Stimulated activated CD4-positive, alpha-beta T cell treated with anti-CD3 and anti-CD28 coated beads, Interleukin-12 subunit alpha, Interleukin-12 subunit beta, amount 100 ng/mL, for 48 hours (primary cell): Measurements from ENCODE around the gene MXRA8.

ENCODE experiments used
- DNase-seq, 3 donors: peaks; one replicate each; pipeline ENCODE4 v3.0.0-alpha.2; 2020; ENCODE audit warnings: low read depth in 2 of 3, low spot score in 1 of 3

MXRA8 gene

DNA sequence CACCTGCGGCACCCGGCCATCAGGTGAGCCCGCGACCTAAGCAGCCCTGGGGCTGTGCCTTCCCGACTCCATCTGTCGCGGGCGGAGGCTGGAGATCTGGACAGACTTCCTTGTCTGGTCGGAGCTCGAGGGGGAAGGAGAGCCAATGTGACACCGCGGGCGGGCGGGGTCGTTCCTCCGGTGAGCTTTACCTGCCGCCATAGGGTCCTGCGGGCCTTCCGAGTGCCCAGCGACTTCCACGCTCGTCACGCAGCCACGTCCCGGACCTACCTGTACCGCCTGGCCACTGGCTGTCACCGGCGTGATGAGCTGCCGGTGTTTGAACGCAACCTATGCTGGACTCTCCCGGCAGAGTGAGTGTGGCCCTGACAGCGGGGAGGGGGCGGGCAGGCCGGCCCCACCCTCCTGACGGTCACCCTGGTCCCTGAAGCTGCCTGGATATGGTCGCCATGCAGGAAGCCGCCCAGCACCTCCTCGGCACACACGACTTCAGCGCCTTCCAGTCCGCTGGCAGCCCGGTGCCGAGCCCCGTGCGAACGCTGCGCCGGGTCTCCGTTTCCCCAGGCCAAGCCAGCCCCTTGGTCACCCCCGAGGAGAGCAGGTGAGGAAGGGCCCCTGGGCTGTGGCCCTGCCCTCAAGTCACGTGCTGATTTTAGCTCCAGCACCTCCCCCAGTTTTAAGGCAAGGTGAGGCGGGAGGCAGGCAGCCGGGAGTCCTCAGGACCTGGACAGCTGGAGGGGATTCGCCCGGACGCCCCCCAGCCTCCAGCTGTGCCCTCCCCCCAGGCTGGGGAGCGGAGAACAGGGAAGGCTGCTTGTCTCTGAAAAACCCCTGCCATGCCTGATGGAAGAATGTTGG is 48.9 kb downstream of the MXRA8 start:
- peak in 1 of 3 donors; percentile 19 for DNase-seq

DNA sequence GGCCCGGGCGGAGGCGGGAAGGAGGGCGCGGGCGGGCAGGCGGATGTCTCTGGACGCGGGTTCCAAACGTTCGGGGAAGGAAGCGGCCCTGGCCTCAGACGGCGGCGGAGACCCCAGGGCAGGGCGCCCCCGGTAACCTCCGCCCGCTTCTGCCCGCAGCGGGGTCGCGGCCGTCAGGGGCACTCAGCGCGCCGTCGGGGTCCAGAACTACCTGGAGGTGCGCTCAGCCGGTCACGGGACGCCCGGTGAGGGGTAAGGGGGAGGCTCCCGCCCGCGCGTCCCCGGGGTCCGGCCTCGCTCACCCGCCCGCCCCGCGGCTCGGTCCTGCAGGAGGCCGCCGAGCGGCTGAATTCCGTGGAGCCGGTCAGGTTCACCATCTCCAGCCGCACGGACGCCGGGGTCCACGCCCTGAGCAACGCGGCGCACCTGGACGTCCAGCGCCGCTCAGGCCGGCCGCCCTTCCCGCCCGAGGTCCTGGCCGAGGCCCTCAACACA is 49.6 kb downstream of the MXRA8 start:
- DNase-seq = no peak

DNA sequence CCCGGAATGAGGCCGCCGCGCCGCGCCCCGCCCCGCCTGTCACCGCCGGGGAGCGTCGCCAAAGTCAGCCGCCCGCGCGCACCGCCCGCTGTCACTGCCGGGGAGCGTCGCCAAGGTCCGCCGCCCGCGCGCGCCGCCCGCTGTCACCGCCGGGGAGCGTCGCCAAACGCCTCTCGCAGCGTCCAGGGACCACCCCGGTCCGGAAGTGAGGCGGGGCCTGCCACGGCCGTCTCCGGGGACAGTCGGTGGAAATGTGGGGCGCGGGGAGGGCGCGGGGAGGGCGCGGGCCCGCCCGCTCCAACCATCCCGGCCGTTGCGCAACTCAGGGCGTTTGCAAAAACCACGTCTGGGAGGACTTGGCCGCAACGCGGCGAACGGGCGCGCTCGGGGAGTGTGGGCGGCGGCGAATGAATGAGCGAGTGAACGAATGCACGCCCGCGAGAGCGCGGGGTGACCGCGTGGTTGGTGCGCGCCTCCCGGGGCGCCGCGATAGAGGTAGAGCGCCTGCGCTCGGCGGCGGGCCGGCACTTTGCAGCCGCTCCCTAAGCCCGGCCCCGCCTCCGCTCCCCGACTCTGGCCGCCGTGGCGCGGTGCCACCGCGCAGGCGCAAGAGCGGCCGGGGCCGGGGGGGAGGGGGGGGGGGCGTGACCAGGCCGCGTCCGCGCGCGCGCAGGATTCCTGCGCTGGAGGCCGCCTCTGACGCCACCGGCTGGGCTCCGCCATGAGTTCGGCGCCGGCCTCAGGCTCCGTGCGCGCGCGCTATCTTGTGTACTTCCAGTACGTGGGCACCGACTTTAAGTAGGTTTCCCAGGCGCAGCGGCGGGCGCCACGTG is 50.2 kb downstream of the MXRA8 start, which contains the start of the genes ACAP3 and PUSL1:
TSS of gene ACAP3 (minus strand) at position 8 of the 833 bp plus-strand sequence. CDS start 115 bp downstream, outside the sequence.
TSS of gene PUSL1 (plus strand) at position 675 of the 833 bp plus-strand sequence. CDS start at position 722, 47 bp downstream.
- peak; percentile 74 to 85 (median 85) for DNase-seq

DNA sequence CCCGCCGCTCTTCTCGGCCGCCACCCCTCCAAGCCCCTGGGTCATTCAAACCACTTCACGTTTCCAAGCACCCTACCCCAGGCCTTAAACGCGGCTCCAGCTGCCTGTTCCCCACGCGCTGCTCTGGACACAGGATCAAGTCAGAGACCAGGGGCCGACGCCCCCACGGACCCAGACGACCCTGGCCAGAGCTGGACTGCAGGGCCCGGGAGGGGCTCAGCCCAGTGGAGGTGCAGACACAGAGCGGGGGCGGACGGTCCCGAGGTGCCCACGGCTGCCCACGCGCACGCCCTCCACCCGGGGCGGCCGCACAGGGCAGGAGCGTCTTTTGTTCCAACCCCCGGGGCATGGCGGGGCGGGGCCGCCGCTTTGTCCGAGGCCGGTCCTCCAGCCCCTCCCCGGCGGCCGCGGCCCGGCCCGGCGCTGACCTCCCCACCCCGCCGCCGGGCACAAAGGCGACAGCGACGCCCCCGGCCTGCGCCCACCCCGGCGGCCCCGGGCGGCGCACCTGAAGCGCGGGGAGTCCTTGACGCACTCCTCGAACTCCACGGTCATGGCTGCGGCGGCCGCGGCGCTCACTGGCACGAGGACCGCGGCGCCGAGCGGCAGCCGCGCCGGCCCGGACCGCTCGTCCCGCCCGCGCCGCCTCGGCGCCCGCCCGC is 51.0 kb downstream of the MXRA8 start:
- peak in 1 of 3 donors; percentile 14 for DNase-seq

DNA sequence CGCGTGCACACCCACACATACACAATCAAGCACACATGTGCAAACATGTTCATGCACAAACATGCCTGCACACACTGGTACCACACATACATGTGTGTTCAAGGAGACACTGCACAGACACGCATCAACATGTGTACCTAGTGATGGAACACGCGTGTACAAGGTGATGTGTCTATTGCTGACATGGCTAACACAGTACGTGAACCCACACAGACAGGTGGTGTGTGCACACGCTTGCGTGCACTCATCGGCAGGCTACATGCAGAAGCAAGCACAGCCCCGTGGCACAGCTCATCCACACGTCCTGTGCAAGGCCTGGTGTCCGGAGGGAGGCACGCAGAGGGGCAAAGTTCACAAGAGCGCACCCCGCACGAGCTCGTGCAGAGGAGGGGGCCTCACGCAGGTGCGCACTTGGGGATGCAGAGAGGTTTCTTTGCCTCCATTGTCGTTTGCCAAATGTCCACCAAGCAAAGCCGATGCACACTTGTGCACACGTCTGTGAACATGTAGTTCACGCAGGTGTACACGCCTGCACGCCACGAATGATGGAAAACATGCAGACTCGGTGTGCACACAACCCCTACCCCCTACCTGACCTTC is 51.6 kb downstream of the MXRA8 start:
- no peak for DNase-seq

DNA sequence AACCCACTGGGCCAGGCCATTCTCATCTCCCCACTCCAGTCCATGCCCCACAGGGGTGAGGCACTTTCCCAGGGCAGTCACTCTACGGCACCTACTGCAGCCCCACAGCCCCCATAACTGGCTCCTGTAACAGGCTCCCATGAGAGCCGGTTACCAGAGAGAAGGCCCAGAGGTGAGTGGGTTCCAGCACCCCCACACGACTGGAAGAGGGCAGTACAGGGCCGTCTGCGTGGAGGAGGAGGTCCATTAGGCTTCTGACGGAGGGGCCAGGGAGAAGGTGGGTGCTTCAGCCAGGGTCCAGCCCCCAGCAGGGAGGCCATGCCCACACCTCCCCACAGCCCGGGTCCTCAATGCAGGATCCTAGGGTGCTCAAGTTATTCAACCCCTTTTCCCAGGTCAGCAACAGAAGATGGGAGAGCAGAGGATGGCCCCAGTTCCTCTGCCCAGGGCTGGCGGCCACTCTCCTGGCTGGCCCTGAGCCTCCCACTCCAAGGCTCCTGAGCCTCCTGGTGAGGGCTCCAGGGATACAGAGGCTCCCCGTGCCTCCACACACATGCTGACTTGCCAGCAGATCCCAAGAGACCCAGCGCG is 52.2 kb downstream of the MXRA8 start:
- DNase-seq = no peak

DNA sequence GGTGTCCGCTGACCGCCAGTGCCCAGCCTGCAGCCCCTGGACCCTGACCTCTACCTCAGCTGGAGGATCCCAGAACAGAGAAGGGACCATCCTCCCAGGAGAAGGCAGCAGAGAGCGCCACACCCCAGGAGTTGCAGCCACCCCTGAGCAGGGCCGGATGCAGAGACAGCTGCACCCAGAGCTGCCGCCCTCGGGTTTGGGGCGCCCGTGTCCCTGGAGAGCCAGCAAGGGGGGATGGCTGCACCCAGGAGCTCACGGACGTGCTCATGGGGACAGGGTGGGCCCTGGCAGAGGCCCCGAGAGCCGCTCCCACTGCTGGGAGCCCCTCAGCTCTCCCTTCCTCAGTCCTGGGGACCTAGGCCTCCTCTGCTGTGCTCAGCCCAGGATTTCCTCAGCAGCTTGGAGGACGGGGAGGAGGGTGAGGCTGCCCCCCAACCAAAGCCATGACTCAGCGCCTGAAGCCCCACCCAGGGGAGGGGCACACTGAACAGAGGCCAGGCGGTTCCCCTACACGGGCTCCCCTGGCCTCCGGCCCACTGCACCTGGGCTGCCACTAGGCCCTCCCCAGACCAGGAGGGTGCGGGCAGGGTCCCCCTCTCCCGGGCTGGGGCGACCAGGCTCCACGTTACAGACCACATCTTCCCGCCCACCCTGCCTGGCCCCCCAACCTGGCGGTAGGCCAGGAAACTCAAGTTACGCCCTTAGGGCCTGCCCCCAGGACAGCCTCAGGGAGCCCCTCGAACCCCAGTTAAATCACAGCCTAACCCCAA is 52.9 kb downstream of the MXRA8 start:
- DNase-seq = peak in 1 of 3 donors; percentile 23

DNA sequence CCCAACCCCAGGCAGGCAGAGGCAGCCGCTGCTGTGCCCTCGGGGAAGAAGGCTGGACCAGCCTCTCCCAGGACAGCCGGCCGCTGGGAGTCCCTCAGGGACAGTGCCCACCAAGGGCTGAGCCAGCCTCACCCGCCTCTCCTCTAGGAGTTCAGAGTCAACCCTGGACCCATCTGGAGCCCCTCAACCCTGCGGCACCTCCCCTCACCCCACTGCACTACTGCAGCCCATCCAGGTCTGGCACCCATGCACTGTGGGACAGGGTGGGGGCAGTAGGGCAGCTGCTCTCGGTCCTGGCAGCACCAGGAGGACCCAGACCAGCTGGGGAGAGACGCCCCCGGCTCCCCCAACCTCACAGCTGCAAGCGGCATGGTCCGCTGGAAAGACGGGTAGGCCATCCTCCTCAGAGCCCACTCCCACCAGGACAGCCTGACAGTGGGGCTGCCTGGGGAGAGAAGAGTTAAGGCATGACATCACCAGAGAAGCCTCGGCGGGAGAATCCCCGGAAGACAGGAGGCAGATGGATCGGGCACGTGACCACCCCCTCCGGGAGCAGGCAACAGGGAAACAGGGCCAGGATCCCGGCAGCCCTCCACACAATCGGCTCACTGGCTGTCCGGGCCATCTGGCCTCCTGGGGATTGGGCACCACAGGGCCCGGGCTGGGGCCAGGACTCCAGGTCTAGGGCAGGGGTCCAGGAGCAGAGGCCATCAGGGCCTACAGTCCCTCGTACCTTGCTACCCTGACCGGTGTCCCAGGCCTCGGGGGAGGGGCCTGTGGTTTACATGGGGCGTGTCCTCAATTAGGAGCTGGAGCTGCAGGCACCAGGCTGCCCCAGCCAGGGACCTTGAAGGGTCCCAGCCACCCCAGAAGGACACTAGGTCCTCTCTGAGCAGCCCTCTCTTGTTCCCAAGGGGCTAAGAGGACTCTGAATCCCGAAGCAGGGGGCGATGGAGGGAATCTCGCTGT is 53.7 kb downstream of the MXRA8 start:
- DNase-seq = no peak

DNA sequence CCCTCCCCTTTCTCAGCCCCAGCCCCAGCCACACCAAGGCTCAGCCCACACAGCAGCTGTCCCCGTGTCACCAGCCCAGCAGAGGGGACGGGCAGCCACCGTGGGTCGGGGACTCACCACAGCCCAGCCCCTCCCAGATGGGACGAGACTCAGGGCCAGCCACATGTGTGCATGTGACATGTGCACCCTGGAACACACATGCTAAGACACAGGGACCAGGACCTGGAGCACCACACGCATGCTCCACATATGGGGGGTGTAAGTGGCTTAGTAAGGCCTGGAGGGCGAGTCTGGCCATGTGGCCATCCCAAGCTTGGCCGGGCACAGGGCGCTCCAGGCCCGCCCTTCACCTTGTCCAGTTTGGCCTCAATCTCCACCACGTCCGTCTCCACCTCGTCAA is 54.6 kb downstream of the MXRA8 start:
- no peak for DNase-seq

DNA sequence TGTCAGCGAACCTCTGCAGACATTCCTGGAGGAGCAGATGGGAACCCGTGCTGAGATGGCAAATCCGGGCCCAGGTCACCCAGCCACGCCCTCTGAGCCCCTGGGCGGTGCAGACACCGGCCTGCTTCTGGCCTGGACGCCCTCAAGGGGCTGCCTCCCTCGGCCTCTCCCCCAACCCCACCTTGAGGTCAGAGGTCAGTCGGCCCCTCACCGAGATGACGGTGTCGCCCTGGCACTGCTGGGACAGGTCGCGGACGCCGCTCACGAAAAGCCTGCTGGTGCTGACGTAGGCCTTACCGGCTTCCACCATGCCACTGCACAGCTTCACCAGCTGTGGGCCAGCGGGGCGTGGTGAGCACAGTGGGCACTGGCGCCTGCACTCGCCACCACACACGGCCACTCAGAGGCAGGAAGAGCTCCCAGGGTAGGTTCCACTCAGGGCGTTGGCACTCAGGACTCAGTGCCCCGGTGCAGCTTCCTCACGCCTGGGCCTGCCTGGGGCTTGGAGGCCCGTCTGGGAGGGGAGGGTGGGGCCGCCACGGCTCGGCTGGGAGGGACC is 55.3 kb downstream of the MXRA8 start:
- DNase-seq = no peak
